Common myeloid progenitor, CD34-positive (primary cell): ENCODE results near the gene MESD.

Source experiments
- CTCF ChIA-PET: fragments of 350-600 bp; sonication (Branson Sonifier 250); formaldehyde crosslinking; loops from one replicate; lab custom pipeline; 2021; ENCODE audit warnings: antibody characterized with exemption; lab: Charles Lee
- POLR2A ChIA-PET: fragments of 350-600 bp; sonication (Branson Sonifier 250); formaldehyde crosslinking; loops from one replicate; lab custom pipeline; 2021; ENCODE audit warnings: antibody characterized with exemption; lab: Charles Lee
- DNase-seq, 3 donors: peaks; one replicate each; pipeline versions ENCODE4 v3.0.0 to v3.0.0-alpha.2; 2013
- H3K27ac ChIP-seq, 2 experiments: 1 replicate in 1 of 2; 2 replicates in 1 of 2; pipeline ENCODE4 v1.7.0; 2013; ENCODE audit warnings: inconsistent platforms in 2 of 2, low read length in 2 of 2, mild to moderate bottlenecking in 2 of 2, low read depth in 1 of 2, moderate library complexity in 1 of 2; ENCODE audit not compliant: severe bottlenecking in 2 of 2, insufficient read depth in 1 of 2, poor library complexity in 1 of 2
- H3K27me3 ChIP-seq, 5 experiments: replicated peaks in 2 of 5; 1 replicate in 3 of 5; 2 replicates in 2 of 5; pipeline versions ENCODE4 v1.6.1 to v1.7.0; 2013; ENCODE audit warnings: low read length in 4 of 5, mild to moderate bottlenecking in 2 of 5, moderate library complexity in 2 of 5, inconsistent platforms in 1 of 5; ENCODE audit not compliant: insufficient read depth in 5 of 5, control insufficient read depth in 4 of 5
- H3K36me3 ChIP-seq, 4 experiments: 1 replicate in 2 of 4; 2 replicates in 2 of 4; pipeline versions ENCODE4 v1.6.1 to v1.7.0; 2013; ENCODE audit warnings: low read length in 3 of 4, control low read depth in 1 of 4, mild to moderate bottlenecking in 1 of 4; ENCODE audit not compliant: control insufficient read depth in 4 of 4, insufficient read depth in 4 of 4
- H3K4me1 ChIP-seq, 4 experiments: 1 replicate in 3 of 4; 2 replicates in 1 of 4; pipeline versions ENCODE4 v1.6.1 to v1.7.1; 2013; ENCODE audit warnings: low read length in 3 of 4, mild to moderate bottlenecking in 3 of 4, control low read depth in 1 of 4, inconsistent platforms in 1 of 4, moderate library complexity in 1 of 4; ENCODE audit not compliant: control insufficient read depth in 4 of 4, insufficient read depth in 4 of 4; ENCODE audit errors: control extremely low read depth in 1 of 4
- H3K4me3 ChIP-seq, 7 experiments: 1 replicate in 4 of 7; 2 replicates in 3 of 7; pipeline versions ENCODE4 v1.5.1 to v1.7.0; 2013; ENCODE audit warnings: mild to moderate bottlenecking in 7 of 7, low read length in 6 of 7, moderate library complexity in 6 of 7, inconsistent platforms in 2 of 7, low read depth in 2 of 7, control low read depth in 1 of 7; ENCODE audit not compliant: insufficient read depth in 4 of 7, control insufficient read depth in 1 of 7; ENCODE audit errors: extremely low read depth in 1 of 7
- H3K9me3 ChIP-seq, 5 experiments: 1 replicate in 4 of 5; 2 replicates in 1 of 5; pipeline versions ENCODE4 v1.6.1 to v1.7.1; 2013; ENCODE audit warnings: low read length in 4 of 5, mild to moderate bottlenecking in 2 of 5, inconsistent platforms in 1 of 5, low read depth in 1 of 5, moderate library complexity in 1 of 5; ENCODE audit not compliant: control insufficient read depth in 4 of 5, insufficient read depth in 2 of 5; ENCODE audit errors: control extremely low read depth in 1 of 5
- WGBS: methylation state at CpG from one replicate; pipeline ENCODE4 v1.1.5; 2013; ENCODE audit not compliant: insufficient coverage; 5-methylcytosine and 5-hydroxymethylcytosine counted together

The MESD gene

DNA sequence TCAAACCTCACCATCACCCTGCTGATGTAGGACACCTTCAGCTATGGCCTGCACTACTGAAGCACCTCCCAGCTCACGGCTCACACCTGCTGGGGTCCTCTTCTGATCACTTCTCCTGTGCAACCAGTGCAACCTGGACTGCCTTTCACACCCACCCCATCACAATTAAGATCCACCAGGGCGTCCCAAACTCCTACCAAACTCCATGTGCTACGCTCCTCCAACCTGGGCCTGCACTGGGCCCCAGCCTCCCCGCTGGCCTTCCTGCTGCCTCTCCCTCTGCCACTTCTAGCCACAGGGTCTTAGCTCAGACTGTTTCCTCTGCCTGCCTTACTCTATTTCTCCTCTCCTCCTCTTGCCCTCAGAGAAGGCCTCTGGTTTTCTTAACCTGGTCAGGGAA is 12.8 kb downstream of the MESD start:
- peaks cover 0 to 3% (median 0%) of the 10 kb centered on the region in 4 experiments for H3K4me1 ChIP-seq
- ChIA-PET POLR2A (no interaction called here), CTCF (interaction anchor here (0.8 to 4.9 kb wide), 10 partner anchors 8 to 289 kb away, joined by 3 to 28 read pairs (median 4); no protein-coding TSS in a partner anchor)
- peaks cover 7 to 56% (median 36%) of the 10 kb centered on the region in 4 experiments for H3K36me3 ChIP-seq
- no peak overlapping the region for H3K4me3 ChIP-seq
- DNase-seq: no peak
- 70% methylated on average over 4 of the region's 4 CpGs for WGBS
- no peaks in the 10 kb centered on the region for H3K9me3 ChIP-seq
- no peak overlapping the region for H3K27ac ChIP-seq
- H3K27me3 ChIP-seq: no peaks in the 10 kb centered on the region

DNA sequence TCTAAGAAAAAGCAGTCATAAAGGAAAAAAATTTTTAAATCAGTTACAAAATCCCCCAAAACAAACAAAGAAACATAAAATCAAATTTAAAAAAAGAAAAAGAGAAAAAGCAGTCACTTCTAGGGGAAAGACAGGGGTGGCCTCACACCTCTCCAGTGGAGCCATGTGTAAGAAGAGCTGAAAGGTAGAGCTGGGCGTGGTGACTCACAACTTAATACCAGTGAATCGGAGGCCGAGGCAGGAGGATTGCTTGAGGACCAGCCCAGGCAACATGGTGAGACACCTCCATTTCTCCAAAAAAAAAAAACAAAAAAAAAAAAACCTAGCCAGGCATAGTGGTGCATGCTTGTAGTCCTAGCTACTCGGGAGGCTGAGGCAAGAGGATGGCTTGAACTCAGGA is 14.7 kb downstream of the MESD start:
- Histone ChIP-seq H3K36me3 (peaks cover 7 to 46% (median 32%) of the 10 kb centered on the region in 4 experiments), H3K4me1 (peaks cover 0 to 1% (median 0%) of the 10 kb centered on the region in 4 experiments), H3K4me3 (no peak overlapping the region), H3K9me3 (no peaks in the 10 kb centered on the region), H3K27ac (no peak overlapping the region), H3K27me3 (no peaks in the 10 kb centered on the region)
- no CpG with 5 or more reads among the region's 4 CpGs for WGBS
- POLR2A ChIA-PET: interaction anchor here (0.6 kb wide), 1 partner anchor 117 kb away, joined by 3 read pairs; no protein-coding TSS in a partner anchor
- DNase-seq: no peak
- CTCF ChIA-PET: interaction anchor here (0.6 to 4.9 kb wide), 3 partner anchors 133 to 614 kb away, joined by 3 to 28 read pairs (median 3); no protein-coding TSS in a partner anchor

DNA sequence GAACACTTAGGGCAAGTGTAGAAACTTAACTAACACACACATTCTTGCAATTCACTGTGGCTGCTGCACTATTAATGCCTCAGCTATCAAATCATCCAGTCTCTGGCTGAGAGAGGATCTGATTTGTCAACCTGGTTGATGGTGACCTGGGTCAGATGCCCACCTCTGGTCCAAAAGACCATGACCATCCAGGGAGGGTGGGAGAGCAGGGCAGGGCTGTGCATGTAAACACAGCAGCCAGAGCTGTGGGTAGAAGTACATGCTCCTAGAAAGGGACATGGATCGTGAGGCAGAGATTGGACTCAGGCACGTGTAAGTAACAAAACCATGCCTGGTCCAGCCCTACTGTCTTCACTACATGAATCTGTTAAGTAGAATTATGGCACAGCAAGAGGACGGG is 17.3 kb downstream of the MESD start:
- CTCF ChIA-PET: interaction anchor here (0.9 to 7.1 kb wide), 5 partner anchors 67 to 518 kb away, joined by 3 to 35 read pairs (median 3); no protein-coding TSS in a partner anchor
- H3K27me3 ChIP-seq: no peaks in the 10 kb centered on the region
- 80% methylated on average over 2 of the region's 3 CpGs for WGBS

DNA sequence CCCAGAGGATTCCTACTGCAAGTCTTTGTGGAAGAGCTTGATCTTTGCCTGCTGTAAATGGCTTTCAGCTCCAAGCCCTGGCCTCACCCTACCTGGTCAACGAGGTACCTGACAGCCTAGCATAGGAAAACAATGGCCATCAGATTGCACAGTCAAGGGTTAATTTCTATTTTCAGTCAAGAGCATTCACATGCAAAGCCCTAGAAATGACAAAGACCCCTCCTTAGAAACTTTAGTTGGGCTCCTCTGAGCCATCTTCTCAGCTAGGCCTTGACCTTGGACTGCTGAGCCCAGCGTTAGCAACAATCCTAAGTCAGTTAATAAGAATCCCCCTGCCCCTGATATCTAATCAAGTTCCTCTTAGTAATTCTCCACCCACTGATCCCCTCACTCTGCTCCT is 18.5 kb downstream of the MESD start:
- DNase-seq: no peak
- POLR2A ChIA-PET: no interaction called here
- 100% methylated on average over 2 of the region's 2 CpGs for WGBS
- no peaks in the 10 kb centered on the region for H3K27me3 ChIP-seq
- no peak overlapping the region for H3K27ac ChIP-seq
- H3K9me3 ChIP-seq: no peaks in the 10 kb centered on the region
- peaks cover 0 to 1% (median 0%) of the 10 kb centered on the region in 4 experiments for H3K4me1 ChIP-seq
- H3K4me3 ChIP-seq: no peak overlapping the region
- peaks cover 3 to 31% (median 22%) of the 10 kb centered on the region in 4 experiments for H3K36me3 ChIP-seq
- CTCF ChIA-PET: interaction anchor here (1.0 to 7.1 kb wide), 5 partner anchors 9 to 517 kb away, joined by 3 to 35 read pairs (median 12); partner anchors contain the start of gene CEMIP

More for the DNA sequence above, 17.3 kb downstream of the MESD start:
- H3K36me3 ChIP-seq: peaks cover 2 to 37% (median 25%) of the 10 kb centered on the region in 4 experiments
- DNase-seq: no peak
- H3K4me1 ChIP-seq: peaks cover 0 to 1% (median 0%) of the 10 kb centered on the region in 4 experiments
- no peak overlapping the region for H3K4me3 ChIP-seq
- POLR2A ChIA-PET: no interaction called here
- no peaks in the 10 kb centered on the region for H3K9me3 ChIP-seq
- H3K27ac ChIP-seq: no peak overlapping the region

DNA sequence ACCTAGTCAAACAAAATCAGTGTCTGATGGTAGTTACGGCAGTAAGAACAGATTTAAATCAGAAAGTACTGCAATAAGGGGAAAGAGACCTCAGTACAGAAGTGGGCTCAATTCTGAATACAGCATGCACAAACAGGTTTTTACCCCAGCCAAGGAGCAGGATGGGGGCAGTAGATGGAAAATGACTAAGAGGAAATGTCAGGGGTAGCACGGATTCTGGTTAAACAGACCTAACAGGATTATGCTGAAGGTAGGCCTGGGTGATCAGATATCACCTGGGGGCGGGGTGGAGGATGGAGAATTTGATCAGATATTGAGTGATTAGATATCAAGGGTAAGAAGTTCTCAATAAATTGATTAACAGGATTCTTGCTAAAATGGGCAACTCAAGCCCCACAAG is 19.0 kb downstream of the MESD start:
- WGBS: 97% methylated on average over 3 of the region's 3 CpGs
- Histone ChIP-seq H3K27me3 (no peaks in the 10 kb centered on the region), H3K4me1 (peaks cover 0 to 1% (median 0%) of the 10 kb centered on the region in 4 experiments), H3K9me3 (no peaks in the 10 kb centered on the region), H3K36me3 (peaks cover 3 to 30% (median 22%) of the 10 kb centered on the region in 4 experiments), H3K4me3 (no peak overlapping the region), H3K27ac (no peak overlapping the region)
- ChIA-PET CTCF (interaction anchor here (0.9 to 7.1 kb wide), 10 partner anchors 9 to 516 kb away, joined by 3 to 35 read pairs (median 4); partner anchors contain the start of gene CEMIP), POLR2A (no interaction called here)
- DNase-seq: no peak

DNA sequence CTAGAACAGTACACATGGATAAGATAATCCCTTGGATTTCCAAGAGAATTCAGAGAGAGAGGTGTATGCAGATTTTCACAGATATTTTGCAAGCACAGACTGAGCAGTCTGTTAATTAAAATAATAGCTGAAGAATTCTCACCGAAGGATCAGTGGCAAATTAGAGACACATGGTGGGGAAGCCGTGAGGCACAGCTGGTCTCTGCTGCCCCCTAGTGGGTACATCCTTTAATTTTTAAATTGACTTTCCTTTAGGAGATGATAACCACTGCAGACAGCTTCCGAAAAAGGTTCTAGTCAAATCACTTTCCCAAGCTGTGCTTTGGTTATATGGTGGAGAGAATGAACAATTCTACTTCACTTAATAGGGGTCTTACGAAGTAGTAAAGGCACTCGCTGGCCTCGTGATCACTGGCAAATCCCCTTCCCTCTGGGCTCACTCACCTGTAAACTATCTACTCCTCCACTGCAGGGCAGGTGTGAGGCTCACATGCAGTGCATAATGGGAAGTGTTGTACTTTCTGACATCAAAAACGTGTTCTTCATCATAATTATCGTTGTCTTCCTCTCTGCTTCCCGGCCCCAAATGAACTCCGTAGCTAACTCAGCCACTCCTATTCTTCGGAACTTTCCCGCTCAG is 19.5 kb downstream of the MESD start:
- DNase-seq: peak; percentile 51 to 80 (median 71)
- WGBS: 80% methylated on average over 9 of the region's 12 CpGs
- Histone ChIP-seq H3K4me3 (no peak overlapping the region), H3K36me3 (peaks cover 3 to 30% (median 22%) of the 10 kb centered on the region in 4 experiments), H3K27me3 (no peaks in the 10 kb centered on the region), H3K9me3 (no peaks in the 10 kb centered on the region), H3K27ac (no peak overlapping the region), H3K4me1 (no peaks in the 10 kb centered on the region)
- ChIA-PET POLR2A (no interaction called here), CTCF (interaction anchor here (0.9 to 7.1 kb wide), 15 partner anchors 10 to 521 kb away, joined by 3 to 35 read pairs (median 4); partner anchors contain the start of gene CEMIP)

DNA sequence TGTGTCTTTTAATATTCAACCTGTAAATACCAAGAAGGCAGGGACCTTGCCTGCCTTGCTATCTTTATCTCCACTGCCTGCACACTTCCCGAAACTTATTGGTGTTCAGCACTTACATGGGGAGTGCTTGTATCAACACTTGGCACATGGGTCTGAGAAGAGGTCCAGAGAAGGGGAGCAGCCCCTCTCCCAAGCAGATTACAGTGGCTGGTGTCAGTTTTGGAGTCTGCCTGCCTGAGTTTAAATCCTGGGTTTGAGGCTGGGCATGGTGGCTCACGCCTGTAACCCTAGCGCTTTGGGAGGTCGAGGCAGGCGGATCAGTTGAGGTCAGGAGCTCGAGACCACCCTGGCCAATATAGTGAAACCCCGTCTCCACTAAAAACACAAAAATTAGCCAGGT is 20.3 kb downstream of the MESD start:
- no peak for DNase-seq
- H3K4me1 ChIP-seq: no peaks in the 10 kb centered on the region
- H3K9me3 ChIP-seq: no peaks in the 10 kb centered on the region
- peaks cover 3 to 30% (median 22%) of the 10 kb centered on the region in 4 experiments for H3K36me3 ChIP-seq
- H3K27me3 ChIP-seq: no peaks in the 10 kb centered on the region
- no peak overlapping the region for H3K4me3 ChIP-seq
- ChIA-PET CTCF (interaction anchor here (1.0 to 7.1 kb wide), 15 partner anchors 8 to 520 kb away, joined by 3 to 35 read pairs (median 4); partner anchors contain the start of gene CEMIP), POLR2A (no interaction called here)
- 82% methylated on average over 4 of the region's 7 CpGs for WGBS
- no peak overlapping the region for H3K27ac ChIP-seq
